VCaP (cell line): ENCODE results near the gene CIAO2B.

Experiments used
- H3K27ac ChIP-seq: fragments of 450-650 bp; 2 replicates; pipeline ENCODE4 v1.5.1; 2017
- CTCF ChIP-seq: fragments of 450-650 bp; conservative IDR thresholded peaks from 2 replicates; pipeline ENCODE4 v1.5.1; 2017; ENCODE audit warnings: mild to moderate bottlenecking, moderate library complexity

The CIAO2B gene

GRCh38 chr16:66913711-66914110 lies 20.5 kb downstream of the CIAO2B start:
- no peak for TF ChIP-seq CTCF
- H3K27ac ChIP-seq: no peak overlapping the region

- no peak overlapping the region for H3K27ac ChIP-seq
- TF ChIP-seq CTCF: no peak
These were observed 21.1 kb downstream of the CIAO2B start for GRCh38 chr16:66913081-66913480.

- no peak for TF ChIP-seq CTCF
- H3K27ac ChIP-seq: no peak overlapping the region
These were observed 22.4 kb downstream of the CIAO2B start for GRCh38 chr16:66911801-66912200.

- H3K27ac ChIP-seq: no peak overlapping the region
- TF ChIP-seq CTCF: no peak
These were observed 23.1 kb downstream of the CIAO2B start for GRCh38 chr16:66911112-66911511.

- no peak for TF ChIP-seq CTCF
- H3K27ac ChIP-seq: no peak overlapping the region
These were observed 23.8 kb downstream of the CIAO2B start for GRCh38 chr16:66910175-66910940.

- no peak for TF ChIP-seq CTCF
- no peak overlapping the region for H3K27ac ChIP-seq
These were observed 25.2 kb downstream of the CIAO2B start for GRCh38 chr16:66908762-66909559.

- no peak overlapping the region for H3K27ac ChIP-seq
- TF ChIP-seq CTCF: no peak
These were observed 26.1 kb downstream of the CIAO2B start for GRCh38 chr16:66908116-66908515.
